Measurements from ENCODE around the gene SOHLH2.

Gene SOHLH2

GRCh38 chr13:36214163-36214921 is at the start of gene SOHLH2:
Gene SOHLH2, minus strand, starts transcription at chr13:36214556. Its CDS starts 30 bp downstream, at chr13:36214526.
- DNase-seq, result no peak

DNA sequence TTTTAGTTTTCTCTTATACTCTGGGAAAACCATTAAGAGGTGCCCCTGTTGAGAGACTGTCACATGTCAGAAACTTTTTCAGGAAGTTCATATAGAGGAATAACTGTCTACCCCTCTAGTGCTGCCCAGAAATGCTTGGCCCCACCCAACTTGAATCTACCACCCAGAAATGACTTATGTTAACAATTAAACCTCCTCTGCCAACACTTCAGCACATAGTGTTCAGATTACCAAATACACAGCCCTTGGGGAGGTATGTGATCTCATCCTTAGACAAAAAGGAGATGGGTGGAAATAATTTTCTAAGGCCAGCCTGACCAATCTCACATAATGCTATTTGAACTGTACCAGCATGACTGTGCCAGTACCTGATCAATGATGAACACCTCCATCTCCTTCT is 47.6 kb upstream of the SOHLH2 start:
- no peak for DNase-seq

GRCh38 chr13:36261011-36261410 is 46.7 kb upstream of the SOHLH2 start:
- DNase-seq, result no peak

GRCh38 chr13:36259361-36260137 is 45.2 kb upstream of the SOHLH2 start:
- no peak for DNase-seq

DNA sequence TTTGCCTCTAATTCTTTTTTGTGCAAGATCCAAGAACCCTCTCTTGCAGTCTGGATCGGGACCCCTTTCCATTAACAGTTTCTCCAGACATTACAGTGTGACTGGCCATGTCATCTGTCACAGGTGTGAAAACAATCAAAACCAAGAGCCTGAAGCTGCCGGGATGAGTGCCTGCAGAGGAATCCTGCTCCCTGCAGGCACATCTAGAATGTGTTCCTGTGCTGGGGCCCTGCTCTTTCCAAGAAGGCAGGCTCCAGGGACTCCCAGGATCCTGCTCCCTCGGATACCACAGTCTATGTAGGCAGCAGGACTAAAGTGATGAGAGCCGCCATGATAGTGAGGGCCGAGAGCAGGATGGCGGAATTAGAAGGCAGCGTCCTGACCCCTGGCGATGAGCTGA is 44.5 kb upstream of the SOHLH2 start:
- no peak for DNase-seq

GRCh38 chr13:36251526-36251925 is 37.2 kb upstream of the SOHLH2 start:
- DNase-seq, result no peak

GRCh38 chr13:36251017-36251416 is 36.7 kb upstream of the SOHLH2 start:
- no peak for DNase-seq

GRCh38 chr13:36248700-36249099 is 34.3 kb upstream of the SOHLH2 start:
- no peak for DNase-seq

GRCh38 chr13:36244990-36245389 is 30.6 kb upstream of the SOHLH2 start:
- no peak for DNase-seq

DNA sequence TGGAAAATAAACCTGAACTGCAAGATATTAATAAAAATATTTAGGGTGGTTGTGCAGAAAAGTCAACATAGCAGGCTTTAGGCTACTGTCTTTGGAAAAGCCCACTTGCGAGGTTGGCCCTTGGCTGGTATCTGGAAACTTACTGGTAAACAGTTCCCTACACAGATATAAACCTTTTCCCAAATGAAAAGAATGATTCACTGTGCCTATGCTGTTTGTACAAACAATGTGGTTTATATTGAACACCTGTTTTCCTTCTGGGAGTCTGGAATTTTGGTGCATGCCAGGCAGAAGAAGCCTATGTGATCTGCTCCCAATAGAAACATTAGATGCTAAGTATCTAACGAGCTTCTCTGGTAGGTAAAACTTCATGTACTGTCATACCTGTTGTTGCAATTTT is 29.7 kb upstream of the SOHLH2 start:
- DNase-seq, result no peak

GRCh38 chr13:36242761-36243160 is 28.4 kb upstream of the SOHLH2 start:
- DNase-seq, result no peak

- DNase-seq, result no peak
Observed at GRCh38 chr13:36231236-36231635, 16.9 kb upstream of the SOHLH2 start.

DNA sequence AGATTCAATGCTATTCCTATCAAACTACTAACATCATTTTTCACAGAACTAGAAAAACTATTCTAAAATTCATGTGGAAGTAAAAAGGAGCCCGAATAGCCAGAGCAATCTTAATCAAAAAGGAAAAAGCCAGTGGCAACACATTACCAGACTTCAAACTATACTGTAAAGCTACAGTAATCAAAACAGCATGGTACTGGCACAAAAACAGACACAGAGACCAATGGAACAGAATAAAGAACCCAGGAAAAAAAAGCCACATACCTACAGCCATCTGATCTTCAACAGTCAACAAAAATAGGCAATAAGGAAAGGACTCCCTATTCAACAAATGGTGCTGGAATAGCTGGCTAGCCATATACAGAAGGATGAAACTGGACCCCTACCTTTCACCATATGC is 10.4 kb upstream of the SOHLH2 start:
- no peak for DNase-seq

- DNase-seq, result no peak
Observed at GRCh38 chr13:36219883-36220282, 5.5 kb upstream of the SOHLH2 start.

DNA sequence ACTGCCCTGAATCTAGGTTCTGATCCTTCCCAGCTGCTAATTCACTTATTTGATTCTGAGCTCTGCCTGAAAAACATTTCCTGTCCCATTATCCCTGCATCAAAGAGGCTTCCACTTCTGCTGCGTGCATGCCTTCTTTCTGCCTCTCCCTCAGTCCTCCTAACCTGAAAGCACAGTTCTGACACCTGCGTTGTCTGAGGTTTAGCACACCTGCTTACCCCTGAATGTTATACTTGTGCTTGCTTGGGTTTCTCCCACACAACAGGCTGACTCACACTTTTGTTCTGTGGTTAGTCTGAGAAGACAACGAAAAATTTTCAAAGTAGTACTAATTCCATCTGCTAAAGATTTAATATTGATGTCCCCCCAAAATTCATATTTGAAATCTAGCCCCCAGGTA is 3.1 kb upstream of the SOHLH2 start:
- DNase-seq, result no peak

DNA sequence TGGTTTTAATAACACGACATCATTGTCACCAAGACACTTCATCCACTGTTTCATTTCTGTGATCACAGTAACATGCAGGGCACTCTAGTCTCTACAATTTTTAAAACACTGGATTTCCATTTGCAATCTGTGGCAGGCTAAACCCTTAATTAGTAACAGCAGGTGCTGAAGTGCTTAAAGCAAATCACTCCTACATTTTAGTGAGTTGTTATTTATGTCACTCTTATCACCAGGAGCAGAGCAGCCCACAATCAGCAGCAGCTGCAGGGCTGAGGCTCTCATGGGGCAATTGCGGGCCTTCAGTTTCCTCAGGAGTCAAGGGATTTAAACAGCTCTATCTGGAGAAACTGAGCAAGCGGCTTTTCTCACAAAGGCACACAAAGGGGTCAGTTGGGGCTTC is 1.6 kb downstream of the SOHLH2 start:
- no peak for DNase-seq

GRCh38 chr13:36211567-36211966 is 2.8 kb downstream of the SOHLH2 start:
- no peak for DNase-seq

- DNase-seq, result no peak
Observed at GRCh38 chr13:36210738-36211137, 3.6 kb downstream of the SOHLH2 start.

DNA sequence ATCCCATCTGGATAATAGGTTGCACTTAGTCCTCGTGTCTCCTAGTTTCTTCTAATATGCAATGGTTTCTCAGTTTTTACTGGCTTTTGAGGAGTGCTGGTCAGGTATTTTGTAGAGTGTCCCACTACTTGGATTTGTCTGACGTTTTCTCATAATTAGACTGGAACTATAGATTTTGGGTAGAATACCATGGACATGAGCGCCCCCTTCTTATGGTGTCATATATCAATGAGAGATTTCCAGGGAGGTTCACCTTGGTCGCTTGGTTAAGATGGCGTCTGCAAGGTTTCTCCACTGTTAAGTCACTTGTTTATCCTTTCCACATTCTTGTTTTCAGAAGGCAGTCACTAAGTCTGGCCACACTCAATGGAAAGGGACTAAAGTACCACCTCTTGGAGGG is 6.7 kb downstream of the SOHLH2 start:
- no peak for DNase-seq

DNA sequence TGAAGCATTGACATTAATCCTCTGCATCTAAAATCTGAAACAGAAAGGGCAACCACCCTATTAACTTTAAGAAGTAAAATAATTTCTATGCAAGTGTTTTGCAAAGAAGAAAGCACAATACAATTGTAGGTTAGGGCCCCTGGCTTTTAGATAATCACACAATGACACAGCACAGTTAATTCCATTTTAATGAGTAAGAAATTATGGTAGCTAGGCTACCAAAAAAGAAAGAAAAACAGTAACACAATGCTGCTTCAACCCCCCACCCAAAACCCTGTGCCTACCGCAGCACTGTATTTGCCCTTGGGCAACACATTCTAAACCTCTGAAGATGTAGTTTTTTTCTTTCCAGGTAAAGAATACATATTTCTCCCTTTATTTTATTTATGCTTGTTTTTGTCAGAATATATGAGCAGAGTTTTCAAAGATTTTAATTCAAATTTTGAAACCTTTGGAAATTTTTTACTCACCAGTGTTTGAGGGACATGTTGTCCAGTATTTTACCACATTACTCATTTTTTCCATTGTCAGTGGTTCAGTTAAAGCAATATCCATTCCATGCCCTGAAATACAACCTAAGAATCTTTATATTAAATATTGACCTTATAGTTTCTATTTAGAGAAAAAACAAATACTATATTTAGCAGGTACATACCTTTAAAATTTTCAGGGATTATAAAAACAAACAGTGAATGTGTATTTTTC is 21.1 kb downstream of the SOHLH2 start:
- DNase-seq, result no peak

DNA sequence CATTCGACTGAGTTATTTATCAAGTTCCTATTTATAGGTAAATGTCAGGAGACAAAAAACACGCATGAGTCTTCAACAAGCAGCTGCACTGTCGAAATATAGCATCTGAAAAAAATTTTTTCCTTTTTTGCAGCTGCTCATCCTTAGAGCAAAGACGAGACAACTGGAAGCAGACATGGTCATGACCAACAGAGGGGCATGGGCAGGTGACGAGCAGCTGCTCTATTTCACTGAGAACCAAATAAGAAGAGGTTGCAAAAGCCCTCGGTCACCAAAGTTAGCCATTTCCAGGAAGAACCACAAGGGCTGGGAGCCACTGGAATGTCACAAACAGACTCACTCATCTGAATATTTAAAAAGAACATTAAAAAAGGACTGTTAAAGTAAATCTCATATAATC is 22.2 kb downstream of the SOHLH2 start:
- DNase-seq, result no peak

GRCh38 chr13:36190771-36191170 is 23.6 kb downstream of the SOHLH2 start:
- DNase-seq, result no peak

GRCh38 chr13:36188441-36188840 is 25.9 kb downstream of the SOHLH2 start:
- DNase-seq, result no peak

GRCh38 chr13:36183901-36184300 is 30.5 kb downstream of the SOHLH2 start:
- DNase-seq, result no peak
